Mammary epithelial cell (primary cell): ENCODE results near the gene CAMTA1.

Source experiments
- CTCF ChIP-seq, 2 donors: IDR thresholded peaks in 1 of 2; conservative IDR thresholded peaks in 1 of 2; 2 replicates each; pipeline ENCODE4 v1.5.1; 2011 to 2012; ENCODE audit warnings: inconsistent platforms in 2 of 2, low read length in 2 of 2, mild to moderate bottlenecking in 2 of 2, control low read depth in 1 of 2, low read depth in 1 of 2; ENCODE audit not compliant: insufficient read depth in 1 of 2; ENCODE audit errors: extremely low read depth in 1 of 2
- EZH2 ChIP-seq: IDR thresholded peaks from 2 replicates; pipeline ENCODE4 v1.6.1; 2012; ENCODE audit warnings: low read length, inconsistent platforms, borderline replicate concordance

- TF ChIP-seq CTCF (conservative IDR thresholded peaks at IDR 0.05 in 1 of 2, IDR thresholded peaks at IDR 0.05 in 1 of 2; ENCODE audit: extremely low read depth in 1 of 2, insufficient read depth in 1 of 2, low read depth in 1 of 2, low read length in 2 of 2), result no peak
- TF ChIP-seq EZH2, result no peak
Measured at GRCh38 chr1:7538033-7538432, 752.8 kb downstream of the CAMTA1 start.
